Stimulated activated naive CD8-positive, alpha-beta T cell treated with anti-CD3 and anti-CD28 coated beads, Interleukin-15, amount 100 ng/mL, for 72 hours (primary cell): ENCODE measurements around the gene PIK3R3.
"Not testable (repeated sequence)": the region's sequence is repeated elsewhere in the genome, so short reads cannot be mapped to it uniquely, and the experiment has no call there.

ENCODE experiments used
- ATAC-seq: fragments of 150-1000 bp; cut with Tn5 transposase; 2 replicates; pipeline ENCODE4 v1.10.0; 2021; ENCODE audit warnings: mild to moderate bottlenecking, moderate library complexity
- DNase-seq, 2 donors: peaks; one replicate each; pipeline ENCODE4 v3.0.0; 2021 to 2022
- H3K27ac Mint-ChIP-seq, 2 donors: one replicate each; pipeline ENCODE4 v1.8.0; 2022; ENCODE audit warnings: mild to moderate bottlenecking in 2 of 2, mixed read lengths in 2 of 2, moderate library complexity in 2 of 2
- H3K27me3 Mint-ChIP-seq: one replicate; pipeline ENCODE4 v1.8.0; 2022; ENCODE audit warnings: mixed read lengths
- H3K4me1 Mint-ChIP-seq: one replicate; pipeline ENCODE4 v1.8.0; 2022; ENCODE audit warnings: mild to moderate bottlenecking, mixed read lengths
- H3K4me3 Mint-ChIP-seq, 2 donors: one replicate each; pipeline ENCODE4 v1.8.0; 2022; ENCODE audit warnings: mild to moderate bottlenecking in 2 of 2, mixed read lengths in 2 of 2, moderate library complexity in 1 of 2
- H3K9me3 Mint-ChIP-seq, 2 donors: one replicate each; pipeline ENCODE4 v1.8.0; 2022; ENCODE audit warnings: mixed read lengths in 2 of 2

The PIK3R3 gene

DNA sequence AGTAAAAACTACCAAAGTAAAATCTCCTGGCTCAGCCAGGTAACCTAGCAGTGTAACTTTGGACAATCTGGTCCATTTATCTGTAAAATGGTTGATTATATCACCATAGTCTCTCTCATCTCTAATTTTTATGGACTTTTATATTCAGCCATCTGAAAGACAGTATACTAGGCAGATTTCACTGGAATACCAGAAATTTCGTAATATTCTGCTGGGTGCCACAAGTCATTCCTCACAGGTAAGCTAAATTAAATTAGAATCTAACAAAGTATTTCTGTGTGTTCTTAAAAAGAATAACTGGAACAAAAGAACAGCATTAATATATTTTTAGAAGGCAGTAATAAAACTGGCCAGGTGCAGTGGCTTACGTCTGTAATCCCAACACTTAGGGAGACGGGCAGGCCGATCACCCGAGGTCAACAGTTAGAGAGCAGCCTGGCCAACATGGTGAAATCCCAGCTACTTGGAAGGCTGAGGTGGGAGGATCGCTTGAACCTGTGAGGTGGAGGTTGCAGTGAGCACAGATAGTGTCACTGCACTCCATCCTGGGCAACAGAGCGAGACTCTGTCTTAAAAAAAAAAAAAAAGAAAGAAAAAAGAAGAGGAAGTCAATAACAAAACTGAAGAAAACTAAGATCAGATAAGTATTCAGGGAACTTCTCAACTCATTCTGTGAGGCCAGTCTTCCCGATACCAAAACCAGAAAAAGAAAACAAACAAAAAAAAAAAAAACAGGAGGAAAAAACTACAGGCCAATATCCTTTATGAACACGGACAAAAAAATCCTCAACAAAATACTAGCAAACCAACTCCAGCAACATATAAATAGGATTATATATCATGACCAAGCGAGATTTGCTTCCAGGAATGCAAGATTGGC lies 35.9 kb downstream of the PIK3R3 start:
- peaks cover 0 to 7% of the 10 kb centered on the region in 2 donors for H3K9me3 Mint-ChIP-seq
- DNase-seq, result no peak
- no peak overlapping the region for H3K4me3 Mint-ChIP-seq
- no peak overlapping the region for H3K27ac Mint-ChIP-seq
- H3K27me3 Mint-ChIP-seq, result peaks cover 11% of the 10 kb centered on the region
- ATAC-seq, result no peak
- peaks cover 5% of the 10 kb centered on the region for H3K4me1 Mint-ChIP-seq

DNA sequence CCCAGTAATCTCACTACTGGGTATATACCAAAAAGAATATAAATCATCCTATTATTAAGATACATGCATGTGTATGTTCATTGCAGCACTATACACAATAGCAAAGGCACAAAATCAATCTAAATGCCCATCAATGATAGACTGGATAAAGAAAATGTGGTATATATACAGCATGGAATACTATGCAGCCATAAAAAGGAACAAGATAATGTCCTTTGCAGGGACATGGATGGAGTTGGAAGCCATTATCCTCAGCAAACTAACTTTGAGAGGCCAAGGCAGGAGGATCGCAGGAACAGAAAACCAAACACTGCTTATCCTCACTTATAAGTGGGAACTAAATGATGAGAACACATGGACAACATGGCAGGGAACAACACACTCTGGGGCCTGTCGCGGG lies 37.3 kb downstream of the PIK3R3 start:
- not testable (repeated sequence) for H3K27ac Mint-ChIP-seq, H3K9me3 Mint-ChIP-seq, H3K4me3 Mint-ChIP-seq, ATAC-seq, H3K4me1 Mint-ChIP-seq, DNase-seq
- peaks cover 11% of the 10 kb centered on the region for H3K27me3 Mint-ChIP-seq

DNA sequence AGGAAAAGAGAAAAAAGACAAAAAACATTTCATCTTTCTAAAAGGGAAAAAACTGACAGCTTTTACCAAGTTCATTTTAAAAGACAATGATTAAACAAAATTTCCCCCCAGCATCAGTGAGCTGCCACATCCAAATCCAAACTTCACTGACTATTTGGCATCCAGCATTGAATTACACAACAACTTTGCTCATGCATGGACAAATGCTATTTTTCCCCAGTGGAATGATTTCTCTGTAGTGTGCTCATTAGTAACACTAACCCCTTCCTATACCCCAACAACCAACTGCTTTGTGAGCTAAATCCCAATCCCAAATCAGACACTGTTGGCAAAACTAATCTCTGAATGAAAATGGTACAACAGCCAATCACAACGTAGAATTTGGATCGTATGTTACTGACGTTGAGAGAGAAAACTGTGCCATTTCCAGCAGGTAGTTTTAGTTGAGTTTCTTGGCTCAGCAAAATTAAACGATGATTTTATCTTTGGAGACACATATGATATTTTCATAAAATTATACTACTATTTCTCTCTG lies 37.9 kb downstream of the PIK3R3 start:
- Mint-ChIP-seq H3K4me3 (no peak overlapping the region), H3K27me3 (peaks cover 9% of the 10 kb centered on the region), H3K4me1 (peaks cover 5% of the 10 kb centered on the region), H3K9me3 (peaks cover 0 to 6% of the 10 kb centered on the region in 2 donors), H3K27ac (no peak overlapping the region)
- ATAC-seq (no peak), DNase-seq (no peak)

DNA sequence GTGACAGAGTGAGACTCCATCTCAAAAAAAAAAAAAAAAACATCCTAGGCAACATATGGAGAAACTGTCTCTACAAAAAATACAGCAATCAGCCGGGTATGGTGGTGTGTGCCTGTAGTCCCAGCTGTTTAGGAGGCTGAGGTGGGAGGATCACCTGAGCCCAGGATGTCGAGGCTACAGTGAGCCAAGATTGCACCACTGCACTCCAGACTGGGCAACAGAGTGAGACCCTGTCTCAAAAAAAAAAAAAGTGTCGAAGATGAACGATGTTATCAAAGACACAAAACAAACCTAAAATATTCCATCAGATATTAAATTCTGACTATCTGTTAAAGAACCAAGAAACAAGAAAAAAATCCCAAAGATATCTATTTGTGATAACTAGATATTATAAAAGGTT lies 38.6 kb downstream of the PIK3R3 start:
- not testable (repeated sequence) for H3K27ac Mint-ChIP-seq, H3K27me3 Mint-ChIP-seq, DNase-seq, H3K9me3 Mint-ChIP-seq, H3K4me1 Mint-ChIP-seq, H3K4me3 Mint-ChIP-seq, ATAC-seq

GRCh38 chr1:46087891-46088290 lies 44.5 kb downstream of the PIK3R3 start:
- Mint-ChIP-seq H3K4me1 (no peaks in the 10 kb centered on the region), H3K4me3 (no peak overlapping the region), H3K27me3 (no peaks in the 10 kb centered on the region), H3K9me3 (no peaks in the 10 kb centered on the region), H3K27ac (no peak overlapping the region)
- ATAC-seq, result no peak
- DNase-seq, result no peak

DNA sequence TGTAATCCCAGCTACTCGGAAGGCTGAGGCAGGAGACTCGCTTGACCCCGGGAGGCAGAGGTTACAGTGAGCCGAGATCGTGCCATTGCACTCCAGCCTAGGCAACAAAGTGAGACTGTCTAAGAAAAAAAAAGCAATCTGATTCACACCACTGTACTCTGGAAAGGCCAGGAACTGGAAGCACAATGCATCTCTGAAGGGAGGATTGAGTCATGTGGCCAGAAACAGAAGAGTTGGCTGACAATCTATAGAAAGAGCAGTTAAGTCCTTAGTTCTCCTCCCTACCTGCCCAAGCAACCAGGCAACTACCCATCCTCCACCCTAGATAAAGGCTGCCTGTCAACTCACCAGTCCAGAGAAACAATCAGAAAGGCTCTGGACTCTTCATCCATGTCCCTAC lies 45.9 kb downstream of the PIK3R3 start:
- Mint-ChIP-seq H3K4me3 (no peak overlapping the region), H3K27me3 (no peaks in the 10 kb centered on the region), H3K4me1 (no peaks in the 10 kb centered on the region), H3K27ac (no peak overlapping the region), H3K9me3 (no peaks in the 10 kb centered on the region)
- no peak for DNase-seq
- ATAC-seq, result no peak

DNA sequence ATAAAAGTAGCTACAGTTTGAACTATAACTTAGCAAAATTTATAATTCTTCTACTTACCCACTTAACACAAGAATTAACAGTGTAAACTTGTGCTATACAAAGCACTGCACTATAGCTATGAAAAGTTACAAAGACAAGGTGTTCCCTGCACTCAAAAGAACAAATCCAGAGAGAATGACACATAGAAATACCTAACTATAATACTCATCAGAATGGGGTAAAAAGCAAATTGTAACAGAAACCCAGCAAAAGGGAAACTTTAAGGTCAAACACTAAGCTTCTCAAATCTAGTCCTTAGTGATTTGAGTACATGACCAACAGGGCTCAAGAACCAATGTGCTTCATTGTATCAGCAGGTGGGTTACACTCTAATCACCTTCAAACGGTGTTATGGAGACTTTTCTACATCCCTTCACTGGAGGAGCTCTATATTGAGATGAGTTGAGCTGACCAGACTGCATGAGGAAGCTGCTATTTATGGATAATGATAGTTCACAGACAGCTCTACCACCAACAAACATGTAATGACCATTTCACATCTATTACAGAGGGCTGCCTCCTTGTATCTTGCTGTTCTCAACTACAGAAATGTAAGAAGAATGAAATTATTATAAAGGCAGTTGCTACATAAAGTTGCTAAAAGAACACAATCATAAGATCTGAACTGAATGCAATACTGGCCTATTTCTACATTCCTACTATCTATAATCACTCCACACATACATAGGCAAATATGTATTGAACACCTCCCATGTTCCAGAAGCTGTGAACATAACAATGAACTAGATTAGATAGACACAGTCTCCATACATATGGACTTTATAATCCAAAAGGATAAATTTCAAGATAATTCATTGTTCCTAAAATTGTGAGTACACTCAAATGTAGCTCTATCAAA lies 47.6 kb downstream of the PIK3R3 start:
- DNase-seq, result no peak
- H3K9me3 Mint-ChIP-seq, result no peaks in the 10 kb centered on the region
- H3K4me3 Mint-ChIP-seq, result no peak overlapping the region
- H3K27ac Mint-ChIP-seq, result no peak overlapping the region
- H3K4me1 Mint-ChIP-seq, result no peaks in the 10 kb centered on the region
- no peak for ATAC-seq
- no peaks in the 10 kb centered on the region for H3K27me3 Mint-ChIP-seq

- H3K4me3 Mint-ChIP-seq, result no peak overlapping the region
Observed at GRCh38 chr1:46083579-46083978, 48.9 kb downstream of the PIK3R3 start.

DNA sequence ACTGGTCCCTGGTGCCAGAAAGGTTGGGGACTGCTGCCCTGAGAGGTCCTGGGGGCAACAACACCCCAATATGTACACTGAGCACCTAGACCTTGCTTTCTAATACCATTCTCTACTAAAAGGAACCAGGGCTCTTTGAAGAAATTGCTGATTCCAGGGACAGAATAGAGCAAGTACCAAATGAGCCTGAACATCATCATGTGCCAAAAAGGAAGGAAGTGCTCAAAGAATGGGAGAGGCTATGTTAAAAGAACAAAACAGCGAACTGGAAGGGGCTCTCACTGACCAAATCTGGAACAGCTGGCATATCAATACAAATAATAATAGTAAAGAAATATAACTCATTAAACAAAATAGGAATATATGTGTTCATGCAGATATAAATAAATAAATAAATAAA lies 50.8 kb downstream of the PIK3R3 start:
- Mint-ChIP-seq H3K9me3 (no peaks in the 10 kb centered on the region), H3K4me1 (no peaks in the 10 kb centered on the region), H3K4me3 (no peak overlapping the region), H3K27ac (no peak overlapping the region), H3K27me3 (no peaks in the 10 kb centered on the region)
- no peak for ATAC-seq
- no peak for DNase-seq

More at GRCh38 chr1:46083579-46083978, 48.9 kb downstream of the PIK3R3 start:
- no peaks in the 10 kb centered on the region for H3K27me3 Mint-ChIP-seq
- H3K4me1 Mint-ChIP-seq, result no peaks in the 10 kb centered on the region
- ATAC-seq (no peak), DNase-seq (no peak)
- no peaks in the 10 kb centered on the region for H3K9me3 Mint-ChIP-seq
- H3K27ac Mint-ChIP-seq, result no peak overlapping the region

- DNase-seq (no peak), ATAC-seq (no peak)
- no peak overlapping the region for H3K27ac Mint-ChIP-seq
- no peak overlapping the region for H3K4me3 Mint-ChIP-seq
- H3K4me1 Mint-ChIP-seq, result no peaks in the 10 kb centered on the region
- no peaks in the 10 kb centered on the region for H3K9me3 Mint-ChIP-seq
- no peaks in the 10 kb centered on the region for H3K27me3 Mint-ChIP-seq
Observed at GRCh38 chr1:46081206-46081605, 51.2 kb downstream of the PIK3R3 start.

GRCh38 chr1:46080257-46080656 lies 52.2 kb downstream of the PIK3R3 start:
- no peaks in the 10 kb centered on the region for H3K9me3 Mint-ChIP-seq
- no peaks in the 10 kb centered on the region for H3K27me3 Mint-ChIP-seq
- no peaks in the 10 kb centered on the region for H3K4me1 Mint-ChIP-seq
- DNase-seq (no peak), ATAC-seq (no peak)
- no peak overlapping the region for H3K27ac Mint-ChIP-seq
- no peak overlapping the region for H3K4me3 Mint-ChIP-seq

DNA sequence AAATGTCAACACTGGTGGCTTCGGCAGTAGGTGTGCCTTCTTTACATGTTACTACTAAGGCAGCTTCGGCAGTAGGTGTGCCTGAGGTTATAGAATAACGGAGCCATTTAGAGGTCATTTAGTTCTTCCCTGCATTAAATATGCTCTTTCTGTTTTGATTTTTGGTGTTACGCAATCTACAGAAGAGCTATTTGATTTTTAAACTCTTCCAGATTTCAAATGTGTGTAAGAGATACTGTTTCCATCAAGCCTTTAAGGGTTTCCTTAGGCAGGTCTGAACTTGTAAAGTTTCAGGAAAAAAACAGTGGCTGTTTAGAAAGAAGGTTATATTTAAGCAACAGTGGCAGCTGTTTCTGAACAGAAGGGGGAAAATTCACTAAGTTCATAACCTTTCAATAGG lies 54.8 kb downstream of the PIK3R3 start:
- Mint-ChIP-seq H3K4me3 (no peak overlapping the region), H3K27ac (no peak overlapping the region), H3K27me3 (no peaks in the 10 kb centered on the region), H3K4me1 (no peaks in the 10 kb centered on the region), H3K9me3 (no peaks in the 10 kb centered on the region)
- DNase-seq (no peak), ATAC-seq (no peak)

DNA sequence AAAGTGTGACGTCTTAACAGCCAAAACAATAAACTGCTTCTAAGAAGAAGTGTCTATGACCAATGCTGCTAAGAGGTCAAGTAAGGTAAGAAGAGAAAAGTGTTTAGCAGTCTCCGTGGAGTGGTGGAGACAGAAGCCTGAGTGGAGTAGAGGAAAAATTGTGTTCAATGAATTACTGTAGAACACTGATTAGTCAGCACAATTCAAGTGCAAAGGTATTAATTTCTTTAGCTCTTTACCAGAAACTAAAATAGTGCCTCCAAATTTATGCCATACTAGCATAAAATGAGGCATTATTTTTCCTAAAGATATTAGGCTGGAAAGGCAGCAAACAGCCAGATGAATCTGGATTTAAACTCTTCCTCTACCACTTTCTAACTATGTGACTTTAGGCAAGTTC lies 56.1 kb downstream of the PIK3R3 start:
- Mint-ChIP-seq H3K4me3 (no peak overlapping the region), H3K27ac (no peak overlapping the region), H3K27me3 (no peaks in the 10 kb centered on the region), H3K9me3 (no peaks in the 10 kb centered on the region), H3K4me1 (no peaks in the 10 kb centered on the region)
- ATAC-seq (no peak), DNase-seq (no peak)

GRCh38 chr1:46072975-46073374 lies 59.5 kb downstream of the PIK3R3 start:
- no peaks in the 10 kb centered on the region for H3K4me1 Mint-ChIP-seq
- DNase-seq (no peak), ATAC-seq (peak; percentile 46)
- H3K9me3 Mint-ChIP-seq, result no peaks in the 10 kb centered on the region
- no peak overlapping the region for H3K27ac Mint-ChIP-seq
- no peaks in the 10 kb centered on the region for H3K27me3 Mint-ChIP-seq
- H3K4me3 Mint-ChIP-seq, result no peak overlapping the region

DNA sequence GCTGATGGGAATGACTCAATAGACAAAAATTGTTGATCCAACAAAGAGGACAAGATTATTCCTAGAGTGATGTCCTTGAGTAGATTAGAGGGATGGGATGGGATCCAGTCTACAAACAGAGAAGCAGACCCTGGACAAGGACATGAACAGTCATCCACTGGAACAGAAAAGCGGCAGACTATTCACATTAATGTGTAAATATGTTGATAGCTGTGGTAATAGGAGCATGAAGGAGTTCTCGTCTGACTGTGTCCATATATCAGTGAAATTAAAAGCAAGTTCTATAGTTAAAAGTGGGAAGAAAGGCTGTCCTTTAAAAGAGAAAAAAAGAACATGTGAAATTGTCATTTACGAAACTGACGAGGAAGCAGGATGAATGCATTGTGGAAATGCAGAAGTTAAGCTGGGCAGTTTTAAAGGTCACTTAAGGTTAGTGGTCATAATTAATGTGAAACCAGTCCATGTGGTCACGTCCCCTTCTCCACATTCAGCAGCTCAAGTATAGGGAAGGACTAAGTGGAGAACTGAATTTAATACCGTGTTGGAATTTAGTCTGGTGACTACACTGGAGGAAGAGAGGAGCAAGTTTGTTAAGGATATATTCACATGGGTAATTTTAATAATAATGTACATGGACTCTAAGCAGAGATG lies 62.1 kb downstream of the PIK3R3 start:
- no peak for ATAC-seq
- Mint-ChIP-seq H3K4me3 (no peak overlapping the region), H3K27ac (no peak overlapping the region), H3K9me3 (no peaks in the 10 kb centered on the region), H3K27me3 (no peaks in the 10 kb centered on the region), H3K4me1 (peaks cover 3% of the 10 kb centered on the region)
- DNase-seq, result no peak
